Naive B cell (primary cell): ENCODE data around the gene PXK. TPM values are rescaled to one million over a fixed set of nuclear protein-coding genes. Genes with fewer than 3 reads are reported as not detected.

Experiments
- ATAC-seq, 2 donors: fragments of 150-1000 bp; cut with Tn5 transposase; 2 replicates each; pipeline ENCODE4 v1.10.0; 2021; ENCODE audit warnings: low read depth in 2 of 2, mild to moderate bottlenecking in 2 of 2, moderate library complexity in 2 of 2
- DNase-seq: peaks from one replicate; pipeline ENCODE4 v3.0.0; 2022
- H3K27ac Mint-ChIP-seq, 6 donors: one replicate each; pipeline ENCODE4 v1.8.0; 2020 to 2022; ENCODE audit warnings: mild to moderate bottlenecking in 6 of 6, mixed read lengths in 6 of 6, moderate library complexity in 5 of 6, inconsistent platforms in 2 of 6
- H3K27me3 Mint-ChIP-seq, 3 donors: one replicate each; pipeline ENCODE4 v1.8.0; 2021 to 2022; ENCODE audit warnings: mixed read lengths in 3 of 3, mild to moderate bottlenecking in 1 of 3
- H3K36me3 Mint-ChIP-seq, 2 donors: one replicate each; pipeline ENCODE4 v1.8.0; 2020 to 2022; ENCODE audit warnings: mixed read lengths in 2 of 2, inconsistent platforms in 1 of 2, mild to moderate bottlenecking in 1 of 2
- H3K4me1 Mint-ChIP-seq, 3 donors: one replicate each; pipeline ENCODE4 v1.8.0; 2020 to 2022; ENCODE audit warnings: mixed read lengths in 3 of 3, inconsistent platforms in 1 of 3, mild to moderate bottlenecking in 1 of 3, moderate library complexity in 1 of 3
- H3K4me3 Mint-ChIP-seq, 8 donors: one replicate each; pipeline ENCODE4 v1.8.0; 2020 to 2022; ENCODE audit warnings: mild to moderate bottlenecking in 8 of 8, mixed read lengths in 8 of 8, moderate library complexity in 8 of 8, inconsistent platforms in 2 of 8
- H3K9me3 Mint-ChIP-seq, 7 donors: one replicate each; pipeline ENCODE4 v1.8.0; 2020 to 2022; ENCODE audit warnings: mixed read lengths in 7 of 7, mild to moderate bottlenecking in 5 of 7, inconsistent platforms in 2 of 7, moderate library complexity in 1 of 7
- polyA plus RNA-seq, 6 donors: library from polyadenylated mRNA; unstranded; fragments of 300-500 nt; fragmentation: Illumina TruSeq; gene quantifications; one replicate each; pipeline ENCODE4 v1.2.3, GENCODE V29; 2021; ENCODE audit warnings: low read depth in 6 of 6

PXK gene
- polyA plus RNA-seq, 6 donors from 2014 or later: 88.9 to 156 (median 126) TPM

- Mint-ChIP-seq H3K27me3 (no peaks in the 10 kb centered on the region), H3K4me3 (peak overlapping the region in 1 of 8 donors; percentile 76), H3K4me1 (peaks cover 6 to 8% (median 6%) of the 10 kb centered on the region in 3 donors), H3K36me3 (no peaks in the 10 kb centered on the region), H3K27ac (no peak overlapping the region), H3K9me3 (peaks cover 0 to 3% (median 0%) of the 10 kb centered on the region in 7 donors)
- no peak for ATAC-seq
- DNase-seq: no peak
These were observed 130.1 kb downstream of the PXK start for GRCh38 chr3:58462829-58463180.

GRCh38 chr3:58463181-58463941, 130.7 kb downstream of the PXK start:
- DNase-seq (peak; percentile 28), ATAC-seq (peak; percentile 89 to 93)
- Mint-ChIP-seq H3K27ac (no peak overlapping the region), H3K9me3 (peaks cover 0 to 3% (median 0%) of the 10 kb centered on the region in 7 donors), H3K27me3 (no peaks in the 10 kb centered on the region), H3K4me3 (peak overlapping the region in 5 of 8 donors; percentile 6 to 76 (median 50)), H3K36me3 (no peaks in the 10 kb centered on the region), H3K4me1 (peaks cover 6 to 8% (median 6%) of the 10 kb centered on the region in 3 donors)

GRCh38 chr3:58463942-58464271, 131.2 kb downstream of the PXK start:
- Mint-ChIP-seq H3K9me3 (peaks cover 0 to under 1% (median 0%) of the 10 kb centered on the region in 7 donors), H3K27me3 (no peaks in the 10 kb centered on the region), H3K27ac (no peak overlapping the region), H3K36me3 (no peaks in the 10 kb centered on the region), H3K4me3 (peak overlapping the region in 4 of 8 donors; percentile 6 to 71 (median 50)), H3K4me1 (peaks cover 6 to 8% (median 6%) of the 10 kb centered on the region in 3 donors)
- DNase-seq (no peak), ATAC-seq (no peak)

- H3K4me3 Mint-ChIP-seq: no peak overlapping the region
- peaks cover 6 to 8% (median 6%) of the 10 kb centered on the region in 3 donors for H3K4me1 Mint-ChIP-seq
- no peak for DNase-seq
- H3K36me3 Mint-ChIP-seq: no peaks in the 10 kb centered on the region
- peak; percentile 38 to 62 for ATAC-seq
- no peaks in the 10 kb centered on the region for H3K27me3 Mint-ChIP-seq
- H3K27ac Mint-ChIP-seq: no peak overlapping the region
- no peaks in the 10 kb centered on the region for H3K9me3 Mint-ChIP-seq
These were observed 132.2 kb downstream of the PXK start for GRCh38 chr3:58464866-58465265.

GRCh38 chr3:58466899-58467563, 134.3 kb downstream of the PXK start:
- Mint-ChIP-seq H3K4me1 (peaks cover 6 to 8% (median 6%) of the 10 kb centered on the region in 3 donors), H3K36me3 (no peaks in the 10 kb centered on the region), H3K9me3 (no peaks in the 10 kb centered on the region), H3K27ac (peak overlapping the region in 1 of 6 donors; percentile 62), H3K4me3 (no peak overlapping the region), H3K27me3 (no peaks in the 10 kb centered on the region)
- DNase-seq (no peak), ATAC-seq (no peak)

GRCh38 chr3:58469096-58469495, 136.4 kb downstream of the PXK start:
- H3K27me3 Mint-ChIP-seq: no peaks in the 10 kb centered on the region
- ATAC-seq (no peak), DNase-seq (no peak)
- no peaks in the 10 kb centered on the region for H3K36me3 Mint-ChIP-seq
- no peak overlapping the region for H3K4me3 Mint-ChIP-seq
- no peak overlapping the region for H3K27ac Mint-ChIP-seq
- H3K9me3 Mint-ChIP-seq: no peaks in the 10 kb centered on the region
- H3K4me1 Mint-ChIP-seq: peaks cover 0 to 3% (median 2%) of the 10 kb centered on the region in 3 donors

- peaks cover 13 to 17% (median 16%) of the 10 kb centered on the region in 3 donors for H3K4me1 Mint-ChIP-seq
These were observed 137.8 kb downstream of the PXK start for GRCh38 chr3:58470363-58471024.

GRCh38 chr3:58471025-58471887, 138.6 kb downstream of the PXK start:
- DNase-seq (no peak), ATAC-seq (no peak)
- Mint-ChIP-seq H3K4me1 (peaks cover 13 to 24% (median 17%) of the 10 kb centered on the region in 3 donors), H3K4me3 (no peak overlapping the region), H3K36me3 (no peaks in the 10 kb centered on the region), H3K9me3 (no peaks in the 10 kb centered on the region), H3K27ac (peak overlapping the region in 1 of 6 donors; percentile 54), H3K27me3 (no peaks in the 10 kb centered on the region)

More at GRCh38 chr3:58470363-58471024, 137.8 kb downstream of the PXK start:
- no peaks in the 10 kb centered on the region for H3K27me3 Mint-ChIP-seq
- H3K4me3 Mint-ChIP-seq: no peak overlapping the region
- DNase-seq: no peak
- no peaks in the 10 kb centered on the region for H3K36me3 Mint-ChIP-seq
- ATAC-seq: no peak
- no peaks in the 10 kb centered on the region for H3K9me3 Mint-ChIP-seq
- H3K27ac Mint-ChIP-seq: peak overlapping the region in 1 of 6 donors; percentile 6

- peak overlapping the region in 2 of 6 donors; percentile 28 to 82 for H3K27ac Mint-ChIP-seq
- H3K9me3 Mint-ChIP-seq: no peaks in the 10 kb centered on the region
- no peaks in the 10 kb centered on the region for H3K36me3 Mint-ChIP-seq
- H3K4me3 Mint-ChIP-seq: no peak overlapping the region
- H3K4me1 Mint-ChIP-seq: peaks cover 17 to 24% (median 22%) of the 10 kb centered on the region in 3 donors
- no peaks in the 10 kb centered on the region for H3K27me3 Mint-ChIP-seq
- ATAC-seq (no peak), DNase-seq (no peak)
These were observed 140.6 kb downstream of the PXK start for GRCh38 chr3:58473275-58473674.

GRCh38 chr3:58474348-58474911, 141.7 kb downstream of the PXK start:
- peak; percentile 25 for DNase-seq
- H3K9me3 Mint-ChIP-seq: peaks cover 0 to 4% (median 0%) of the 10 kb centered on the region in 7 donors
- peak overlapping the region in 6 of 8 donors; percentile 47 to 81 (median 72) for H3K4me3 Mint-ChIP-seq
- peak overlapping the region; percentile 33 to 86 (median 50) for H3K27ac Mint-ChIP-seq
- peak; percentile 76 to 79 for ATAC-seq
- H3K36me3 Mint-ChIP-seq: no peaks in the 10 kb centered on the region
- no peaks in the 10 kb centered on the region for H3K27me3 Mint-ChIP-seq
- peaks cover 17 to 24% (median 22%) of the 10 kb centered on the region in 3 donors for H3K4me1 Mint-ChIP-seq

- Mint-ChIP-seq H3K27ac (peak overlapping the region; percentile 47 to 86 (median 68)), H3K4me3 (peak overlapping the region in 7 of 8 donors; percentile 13 to 81 (median 70)), H3K27me3 (no peaks in the 10 kb centered on the region), H3K36me3 (no peaks in the 10 kb centered on the region), H3K9me3 (peaks cover 0 to 4% (median 0%) of the 10 kb centered on the region in 7 donors), H3K4me1 (peaks cover 17 to 24% (median 22%) of the 10 kb centered on the region in 3 donors)
- ATAC-seq: peak; percentile 56 to 76
- DNase-seq: no peak
These were observed 142.4 kb downstream of the PXK start for GRCh38 chr3:58474967-58475578.
